K562 (cell line): ENCODE measurements around the gene FGGY. TPM values are rescaled to one million over a fixed set of nuclear protein-coding genes. Genes with fewer than 3 reads are reported as not detected.
"Not testable (repeated sequence)": the region's sequence is repeated elsewhere in the genome, so short reads cannot be mapped to it uniquely, and the experiment has no call there.

Experiments
- ATAC-seq: fragments of 200-7000 bp; cut with Tn5 transposase; 3 replicates; pipeline ENCODE4 v1.9.1; 2020; ENCODE audit warnings: moderate library complexity
- BruUV-seq: library from RNA; stranded (reverse); fragments of 400-500 nt; replicated peaks from 2 replicates; lab custom pipeline; 2021; lab: Mats Ljungman, UMichigan
- CTCF ChIA-PET: fragments of 300-600 bp; formaldehyde crosslinking; extraction: SDS; loops from one replicate; lab custom pipeline; 2021; ENCODE audit warnings: low intra/inter-chr PET ratio; lab: Yijun Ruan, JAX
- POLR2A ChIA-PET: fragments of 300-600, 350-650 bp; sonication (Branson Sonifier 250); formaldehyde crosslinking; extraction: SDS; loops from one replicate; lab custom pipeline; 2021; ENCODE audit warnings: antibody characterized with exemption, inconsistent platforms; lab: Yijun Ruan, JAX
- DNase-seq, 4 experiments: peaks; one replicate each; pipeline versions ENCODE4 v3.0.0 to v3.0.0-alpha.2; 2011 to 2018; ENCODE audit warnings: low spot score in 3 of 4, mixed read lengths in 3 of 4; ENCODE audit errors: extremely low read depth in 1 of 4
- FAIRE-seq: peaks from 2 replicates; lab custom pipeline; 2011; peaks lifted over from hg19 to GRCh38; lab: Jason Lieb, UNC
- H2AFZ ChIP-seq: 2 replicates; pipeline ENCODE4 v1.6.0; 2011; ENCODE audit warnings: low read depth, low read length, control low read depth, inconsistent platforms
- H3K27ac ChIP-seq: fragments of 200-600 bp; 3 replicates; pipeline ENCODE4 v1.8.0; 2011; ENCODE audit warnings: low read depth, mild to moderate bottlenecking, control low read depth, inconsistent platforms, low read length, moderate library complexity, mixed read lengths; ENCODE audit errors: extremely low read depth
- H3K27me3 ChIP-seq, 2 experiments: fragments of 300-600 bp in 1 of 2; 2 replicates in 1 of 2; 3 replicates in 1 of 2; pipeline versions ENCODE4 v1.6.0 to v1.8.0; 2011; ENCODE audit warnings: inconsistent platforms in 2 of 2, low read length in 2 of 2, mild to moderate bottlenecking in 1 of 2, mixed read lengths in 1 of 2, moderate library complexity in 1 of 2; ENCODE audit not compliant: control insufficient read depth in 2 of 2, insufficient read depth in 2 of 2
- H3K36me3 ChIP-seq: fragments of 300-600 bp; 3 replicates; pipeline ENCODE4 v1.8.0; 2011; ENCODE audit warnings: mild to moderate bottlenecking, low read length, inconsistent platforms; ENCODE audit not compliant: control insufficient read depth, insufficient read depth
- H3K4me1 ChIP-seq, 2 experiments: fragments of 200-600 bp in 1 of 2; replicated peaks in 1 of 2; 2 replicates in 1 of 2; 3 replicates in 1 of 2; pipeline versions ENCODE4 v1.5.1 to v1.8.0; 2011; ENCODE audit warnings: inconsistent platforms in 2 of 2, low read length in 2 of 2, mild to moderate bottlenecking in 1 of 2, mixed read lengths in 1 of 2, moderate library complexity in 1 of 2; ENCODE audit not compliant: control insufficient read depth in 2 of 2, insufficient read depth in 2 of 2
- H3K4me2 ChIP-seq: 2 replicates; pipeline ENCODE4 v1.6.1; 2011; ENCODE audit warnings: low read length, control low read depth, inconsistent platforms, mixed read lengths; ENCODE audit not compliant: insufficient read depth
- H3K4me3 ChIP-seq: fragments of 200-600 bp; sonication (generic), shearing (Covaris generic); 2 replicates; pipeline ENCODE4 v1.5.1; 2016; ENCODE audit warnings: control low read depth, inconsistent platforms
- H3K79me2 ChIP-seq: fragments of 200-600 bp; 3 replicates; pipeline ENCODE4 v1.8.0; 2011; ENCODE audit warnings: low read length, inconsistent platforms; ENCODE audit not compliant: control insufficient read depth, insufficient read depth
- H3K9ac ChIP-seq, 2 experiments: 2 replicates each; pipeline versions ENCODE4 v1.6.0 to v1.6.1; 2011; ENCODE audit warnings: low read depth in 2 of 2, low read length in 2 of 2, control low read depth in 1 of 2, inconsistent platforms in 1 of 2, mild to moderate bottlenecking in 1 of 2, mixed read lengths in 1 of 2; ENCODE audit not compliant: insufficient read depth in 1 of 2
- H3K9me1 ChIP-seq: one replicate; pipeline ENCODE4 v1.6.0; 2011; ENCODE audit warnings: inconsistent platforms, mild to moderate bottlenecking, low read length, moderate library complexity; ENCODE audit not compliant: control insufficient read depth, insufficient read depth
- H3K9me3 ChIP-seq: replicated peaks from 2 replicates; pipeline ENCODE4 v1.5.1; 2011; ENCODE audit warnings: low read depth, low read length, inconsistent platforms; ENCODE audit not compliant: control insufficient read depth, insufficient read depth
- H4K20me1 ChIP-seq: replicated peaks from 2 replicates; pipeline ENCODE4 v1.6.1; 2011; ENCODE audit warnings: low read length, inconsistent platforms, mixed read lengths; ENCODE audit not compliant: control insufficient read depth, insufficient read depth
- BCOR ChIP-seq: fragments of 450-650 bp; IDR thresholded peaks from 2 replicates; pipeline ENCODE4 v1.6.1; 2016
- CEBPZ ChIP-seq: fragments of 150-350 bp; IDR thresholded peaks from 2 replicates; pipeline ENCODE4 v1.6.1; 2014; ENCODE audit warnings: low read depth, mild to moderate bottlenecking, low read length, borderline replicate concordance
- CHCHD3 ChIP-seq: fragments of 250-450 bp; sonication (Bioruptor Pico); IDR thresholded peaks from 2 replicates; pipeline ENCODE4 v2.1.2; 2022; ENCODE audit warnings: mild to moderate bottlenecking
- DACH1 ChIP-seq: fragments of 450-650 bp; IDR thresholded peaks from 2 replicates; pipeline ENCODE4 v1.6.1; 2018; ENCODE audit not compliant: partially characterized antibody
- E2F3 ChIP-seq: fragments of 250-450 bp; sonication (Bioruptor Pico); IDR thresholded peaks from 2 replicates; pipeline ENCODE4 v1.4.0; 2020; ENCODE audit warnings: mild to moderate bottlenecking
- GABPB1 ChIP-seq: sonication (generic); formaldehyde crosslinking; IDR thresholded peaks from 2 replicates; pipeline ENCODE4 v1.8.0; 2022; ENCODE audit warnings: mild to moderate bottlenecking, missing genetic modification reagents
- GTF2F1 ChIP-seq: IDR thresholded peaks from 2 replicates; pipeline ENCODE4 v1.6.1; 2011; ENCODE audit warnings: low read depth, low read length, improper control_type of control experiment
- SAFB ChIP-seq: fragments of 200-400 bp; formaldehyde crosslinking; IDR thresholded peaks from 2 replicates; pipeline ENCODE4 v1.6.1; 2017; ENCODE audit warnings: low read depth, low read length, borderline replicate concordance
- SIX5 ChIP-seq, 2 experiments: IDR thresholded peaks; 2 replicates each; pipeline ENCODE4 v1.6.1; 2011; ENCODE audit warnings: low read length in 2 of 2, borderline replicate concordance in 1 of 2, low read depth in 1 of 2, mild to moderate bottlenecking in 1 of 2, moderate library complexity in 1 of 2; ENCODE audit not compliant: insufficient read depth in 1 of 2
- TCFL5 ChIP-seq: fragments of 250-450 bp; sonication (Bioruptor Pico); conservative IDR thresholded peaks from 2 replicates; pipeline ENCODE4 v1.6.1; 2021; ENCODE audit warnings: mild to moderate bottlenecking, moderate library complexity, matching md5 sums
- ZBED1 ChIP-seq: IDR thresholded peaks from 2 replicates; pipeline ENCODE4 v1.6.1; 2014
- ZNF41 ChIP-seq: fragments of 250-450 bp; sonication (Bioruptor Pico); conservative IDR thresholded peaks from 2 replicates; pipeline ENCODE4 v1.4.0; 2020; ENCODE audit warnings: mild to moderate bottlenecking
- WGBS: fragments of 100-300 bp; shearing (Covaris generic); methylation state at CpG from one replicate; pipeline ENCODE4 v1.1.6; 2016; ENCODE audit warnings: low coverage, mixed read lengths; ENCODE audit not compliant: insufficient coverage; ENCODE audit errors: missing lambda C conversion rate; 5-methylcytosine and 5-hydroxymethylcytosine counted together
- in situ Hi-C: fragments of 300-500 bp; cut with MboI; formaldehyde crosslinking; loops from 4 replicates; pipeline ENCODE4 v1.15.0; 2018; ENCODE audit warnings: inconsistent platforms, mixed read lengths
- intact Hi-C: fragments of 100-400 bp; cut with micrococcal nuclease; formaldehyde crosslinking; loops from 2 replicates; pipeline ENCODE4 v1.14.2; 2022
- polyA plus RNA-seq, 8 experiments: library from polyadenylated mRNA; depleted of rRNA in 4 of 8; stranded (reverse) in 5 of 8; unstranded in 3 of 8; fragments of >200 nt; fragmentation: Nextera tagmentation in 2 of 8; fragmentation: Illumina TruSeq in 1 of 8; extraction: Ambion mirVana in 2 of 8; extraction: Trizol in 1 of 8; gene quantifications; 2 replicates each; pipeline versions ENCODE4 v1.2.1 to v1.2.3, GENCODE V29; 2011 to 2014; ENCODE audit warnings: inconsistent platforms in 1 of 8, missing spikeins in 1 of 8
- total RNA-seq, 7 experiments: library from RNA; depleted of rRNA in 6 of 7; stranded (reverse); fragments of >200 nt in 6 of 7; fragmentation: Illumina TruSeq in 2 of 7; extraction: Trizol in 2 of 7; gene quantifications; 2 replicates each; pipeline versions ENCODE4 v1.2.1 to v1.2.3, GENCODE V29; 2011 to 2021; ENCODE audit warnings: low replicate concordance in 1 of 7
- TF ChIP-seq, protein P1 (sequence below): fragments of 450-650 bp; formaldehyde crosslinking; IDR thresholded peaks from 2 replicates; pipeline ENCODE4 v1.4.0; 2020; ENCODE audit warnings: mild to moderate bottlenecking, moderate library complexity

The FGGY gene
- total and polyA plus RNA-seq, 9 of the 15 experiments (the other 6 are each of a cell fraction or from before 2014, with no cell fraction given) = 9.7 to 19.2 (median 12.6) TPM

DNA sequence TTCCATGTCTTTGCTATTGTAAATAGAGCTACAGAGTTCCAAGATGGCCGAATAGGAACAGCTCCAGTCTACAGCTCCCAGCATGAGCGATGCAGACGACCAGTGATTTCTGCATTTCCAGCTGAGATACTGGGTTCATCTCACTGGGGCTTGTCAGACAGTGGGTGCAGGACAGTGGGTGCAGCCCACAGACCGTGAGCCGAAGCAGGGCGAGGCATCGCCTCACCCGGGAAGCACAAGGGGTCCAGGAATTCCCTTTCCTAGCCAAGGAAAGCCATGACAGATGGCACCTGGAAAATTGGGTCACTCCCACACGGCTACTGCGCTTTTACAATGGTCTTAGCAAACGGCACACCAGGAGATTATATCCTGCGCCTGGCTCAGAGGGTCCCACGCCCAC lies 313.6 kb downstream of the FGGY start:
- WGBS = 17% methylated on average over 13 of the region's 13 CpGs
- H3K36me3 ChIP-seq, H3K9me3 ChIP-seq, POLR2A ChIA-PET, intact Hi-C loops, in situ Hi-C loops, H3K4me2 ChIP-seq, H4K20me1 ChIP-seq, H2AFZ ChIP-seq, H3K4me1 ChIP-seq, H3K4me3 ChIP-seq, H3K27me3 ChIP-seq, H3K79me2 ChIP-seq, H3K9me1 ChIP-seq, FAIRE-seq, BruUV-seq, H3K9ac ChIP-seq, CTCF ChIA-PET, H3K27ac ChIP-seq, ATAC-seq, DNase-seq: not testable (repeated sequence)

DNA sequence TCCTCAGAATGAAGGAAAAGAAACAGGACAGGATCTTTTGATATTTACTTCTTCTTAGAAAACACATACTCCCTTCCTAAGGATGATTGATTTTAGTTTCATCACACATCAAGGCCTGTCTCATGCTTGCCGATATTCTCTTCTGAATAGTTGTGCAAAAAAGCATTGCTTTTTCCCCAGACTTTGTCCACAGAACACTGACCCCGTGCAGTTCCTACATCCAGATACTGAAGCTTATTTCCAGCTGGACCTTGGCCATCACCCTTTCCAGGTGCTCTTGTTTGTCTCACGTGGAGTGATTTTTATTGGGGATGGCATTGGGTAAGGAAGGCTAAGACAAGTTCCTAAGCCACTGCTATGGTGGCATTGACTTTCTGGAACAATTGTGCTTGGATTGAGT lies 320.5 kb downstream of the FGGY start:
- intact Hi-C loops (no loop called here), in situ Hi-C loops (no loop called here)
- POLR2A ChIA-PET = no interaction called here
- H3K27me3 ChIP-seq = no peaks in the 10 kb centered on the region
- H3K9me3 ChIP-seq = no peaks in the 10 kb centered on the region
- no peak overlapping the region for H3K9ac ChIP-seq
- FAIRE-seq (no peak), ATAC-seq (no peak), DNase-seq (no peak)
- H3K79me2 ChIP-seq = no peaks in the 10 kb centered on the region
- H3K9me1 ChIP-seq = no peaks in the 10 kb centered on the region
- BruUV-seq = no TSS peak
- CTCF ChIA-PET = no interaction called here
- WGBS = 6% methylated on average over 3 of the region's 3 CpGs
- no peaks in the 10 kb centered on the region for H3K4me1 ChIP-seq
- H3K36me3 ChIP-seq = no peaks in the 10 kb centered on the region
- H3K4me3 ChIP-seq = no peak overlapping the region
- no peak overlapping the region for H2AFZ ChIP-seq
- no peaks in the 10 kb centered on the region for H4K20me1 ChIP-seq
- no peak overlapping the region for H3K27ac ChIP-seq
- H3K4me2 ChIP-seq = no peak overlapping the region
- no peak for TF ChIP-seq ZNF41 (CRISPR knock-in tag)
- TF ChIP-seq BCOR = no peak
- TF ChIP-seq SAFB = no peak
- no peak for TF ChIP-seq ZBED1
- TF ChIP-seq CHCHD3 = no peak
- TF ChIP-seq GABPB1 (CRISPR knock-in tag) = no peak
- no peak for TF ChIP-seq GTF2F1
- TF ChIP-seq, protein P1, sequence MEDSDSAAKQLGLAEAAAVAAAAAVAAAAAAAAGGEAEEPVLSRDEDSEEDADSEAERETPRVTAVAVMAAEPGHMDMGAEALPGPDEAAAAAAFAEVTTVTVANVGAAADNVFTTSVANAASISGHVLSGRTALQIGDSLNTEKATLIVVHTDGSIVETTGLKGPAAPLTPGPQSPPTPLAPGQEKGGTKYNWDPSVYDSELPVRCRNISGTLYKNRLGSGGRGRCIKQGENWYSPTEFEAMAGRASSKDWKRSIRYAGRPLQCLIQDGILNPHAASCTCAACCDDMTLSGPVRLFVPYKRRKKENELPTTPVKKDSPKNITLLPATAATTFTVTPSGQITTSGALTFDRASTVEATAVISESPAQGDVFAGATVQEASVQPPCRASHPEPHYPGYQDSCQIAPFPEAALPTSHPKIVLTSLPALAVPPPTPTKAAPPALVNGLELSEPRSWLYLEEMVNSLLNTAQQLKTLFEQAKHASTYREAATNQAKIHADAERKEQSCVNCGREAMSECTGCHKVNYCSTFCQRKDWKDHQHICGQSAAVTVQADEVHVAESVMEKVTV = no peak
- TF ChIP-seq DACH1 = no peak
- TF ChIP-seq E2F3 = no peak
- TF ChIP-seq TCFL5 = no peak
- no peak for TF ChIP-seq SIX5 (IDR thresholded peaks at IDR 0.05; ENCODE audit: borderline replicate concordance in 1 of 2, insufficient read depth in 1 of 2, low read depth in 1 of 2, low read length in 2 of 2)
- TF ChIP-seq CEBPZ = no peak
